ENCODE data around the gene HIPK3.

HIPK3 gene

DNA sequence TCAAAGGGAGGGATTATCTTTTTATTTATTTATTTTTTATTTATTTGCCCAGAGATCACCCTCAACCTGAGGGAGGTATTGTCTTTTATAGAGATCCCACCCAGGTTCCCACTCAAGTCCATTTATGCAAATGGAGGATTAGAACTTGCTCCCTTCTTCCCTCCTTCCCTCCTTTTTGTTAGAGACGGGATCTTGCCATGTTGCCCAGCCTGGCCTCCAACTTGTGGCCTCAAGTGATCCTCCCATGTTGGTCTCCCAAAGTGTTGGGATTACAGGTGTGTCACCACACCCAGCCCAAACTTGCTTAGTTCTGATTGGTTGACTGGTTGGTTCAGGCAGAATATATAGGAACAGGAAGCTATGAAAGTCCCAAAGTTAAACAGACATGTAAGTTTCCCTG lies 51.9 kb downstream of the HIPK3 start:
- DNase-seq, result no peak

DNA sequence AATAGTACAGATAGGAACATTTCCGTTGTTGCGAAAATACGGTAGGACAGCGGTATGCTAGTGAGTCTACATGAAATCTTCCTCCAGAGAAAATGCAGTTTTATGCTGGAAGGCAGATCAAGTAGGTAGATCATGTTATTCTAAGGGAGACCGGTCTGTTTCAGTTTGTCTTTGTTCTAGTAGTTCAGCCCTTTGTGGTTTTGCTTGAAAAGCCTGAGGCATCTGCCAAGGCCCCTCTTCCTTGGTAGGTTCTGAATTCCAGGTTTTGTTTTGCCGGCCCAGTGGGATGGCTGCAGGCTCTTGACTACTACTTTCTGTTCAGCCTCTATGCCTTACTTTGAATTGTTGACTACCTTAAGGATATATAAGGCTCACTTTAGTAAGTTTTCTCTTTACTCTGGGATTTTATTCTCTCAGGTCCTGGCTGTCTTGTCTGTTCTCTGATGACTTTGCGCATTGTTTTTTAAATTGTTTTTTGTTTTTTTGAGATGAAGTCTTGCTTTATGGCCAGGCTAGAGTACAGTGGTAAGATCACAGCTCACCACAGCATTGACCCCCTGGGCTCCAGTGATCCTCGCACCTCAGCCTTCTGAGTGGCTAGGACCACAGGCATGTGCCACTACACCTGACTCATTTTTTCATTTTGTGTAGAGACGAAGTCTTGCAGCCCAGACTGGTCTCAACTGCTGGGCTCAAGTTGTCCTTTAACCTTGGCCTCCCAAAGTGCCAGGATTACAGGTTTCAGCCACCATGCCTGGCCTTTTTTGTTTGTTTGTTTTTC lies 53.7 kb downstream of the HIPK3 start:
- DNase-seq, result no peak

DNA sequence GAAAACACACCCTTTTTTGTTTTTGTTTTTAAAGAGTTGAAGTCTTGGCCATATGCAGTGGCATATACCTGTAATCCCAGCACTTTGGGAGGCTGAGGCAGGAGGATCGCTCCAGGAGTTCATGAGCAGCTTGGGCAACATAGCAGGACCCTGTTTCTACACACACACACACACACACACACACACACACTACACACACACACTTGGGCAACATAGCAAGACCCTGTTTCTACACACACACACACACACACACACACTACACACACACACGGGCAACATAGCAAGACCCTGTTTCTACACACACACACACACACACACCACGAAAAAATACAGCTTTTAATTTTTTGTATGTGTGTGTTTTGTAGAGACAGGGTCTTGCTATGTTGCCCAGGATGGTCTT lies 54.5 kb downstream of the HIPK3 start:
- no peak for DNase-seq

DNA sequence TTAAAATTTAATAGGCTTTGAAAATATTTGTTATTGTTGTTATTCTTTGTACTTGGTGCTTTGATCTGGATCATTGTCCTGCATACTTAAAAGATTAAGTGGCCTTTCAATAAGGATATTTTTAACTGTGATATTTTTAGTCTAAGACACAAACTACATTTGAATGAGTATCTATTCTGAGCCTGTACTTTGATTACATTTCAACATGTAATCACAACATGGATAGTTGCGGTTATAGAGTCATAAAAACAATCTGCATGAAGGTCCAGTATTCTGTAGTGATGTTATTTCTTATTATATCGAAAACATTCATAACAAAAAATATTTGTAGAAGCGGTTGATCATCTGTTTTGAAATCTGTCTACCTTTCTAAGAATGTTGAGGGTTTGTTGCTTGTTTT lies 58.6 kb downstream of the HIPK3 start:
- DNase-seq, result no peak

DNA sequence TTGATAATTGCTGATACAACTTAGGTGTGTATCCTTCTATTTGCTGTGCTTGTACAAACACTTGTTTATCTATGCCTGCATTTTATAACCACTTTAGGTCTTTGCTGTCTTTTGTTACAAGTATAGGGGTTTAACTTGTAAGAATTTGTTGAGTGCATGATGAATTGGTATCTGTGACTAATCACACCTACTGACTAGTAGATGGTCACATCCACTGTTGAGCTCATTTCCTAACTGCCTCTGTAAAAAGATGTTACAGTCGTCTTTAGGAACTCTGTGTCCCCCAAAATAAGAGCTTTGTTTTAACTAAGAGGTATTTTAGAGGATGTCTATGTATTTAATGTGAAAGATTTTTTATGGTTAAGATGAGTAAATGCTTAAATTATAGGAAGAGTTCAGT lies 60.5 kb downstream of the HIPK3 start:
- no peak for DNase-seq

DNA sequence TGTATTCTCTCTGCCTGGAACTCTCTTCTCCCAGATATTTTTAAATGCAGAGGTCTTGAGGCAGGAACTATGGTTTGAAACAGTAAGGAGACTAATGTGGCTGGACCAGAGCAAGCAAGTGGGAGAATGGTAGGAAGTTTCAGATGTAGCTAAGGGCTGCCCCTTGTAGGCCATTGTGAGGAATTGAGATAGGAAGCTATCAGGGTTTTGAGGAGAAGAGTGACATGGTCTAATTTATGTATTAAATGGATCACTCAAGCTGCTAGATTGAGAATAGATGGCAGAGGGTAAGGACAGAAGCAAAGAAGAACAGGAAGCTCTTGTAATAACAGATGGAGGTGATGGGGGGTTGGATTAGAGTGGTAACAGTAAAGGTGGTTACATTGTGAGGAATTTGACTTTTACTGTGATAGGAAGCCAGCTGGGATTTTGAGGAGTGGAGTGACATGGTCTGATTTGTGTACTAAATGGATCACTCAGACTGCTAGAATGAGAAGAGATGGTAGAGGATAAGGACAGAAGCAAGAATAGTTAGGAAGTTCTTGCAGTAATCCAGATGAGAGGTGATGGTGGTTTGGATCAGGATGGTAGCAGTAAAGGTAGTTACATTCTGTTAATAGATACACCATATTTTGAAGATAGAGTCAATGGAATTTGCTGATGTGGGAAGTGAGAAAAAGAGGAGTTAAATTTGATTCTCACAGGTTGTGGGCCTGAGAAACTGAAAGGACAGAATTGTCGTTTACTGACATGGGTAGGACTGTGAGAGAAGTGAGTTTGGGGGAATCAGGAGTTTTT lies 63.0 kb downstream of the HIPK3 start:
- no peak for DNase-seq

DNA sequence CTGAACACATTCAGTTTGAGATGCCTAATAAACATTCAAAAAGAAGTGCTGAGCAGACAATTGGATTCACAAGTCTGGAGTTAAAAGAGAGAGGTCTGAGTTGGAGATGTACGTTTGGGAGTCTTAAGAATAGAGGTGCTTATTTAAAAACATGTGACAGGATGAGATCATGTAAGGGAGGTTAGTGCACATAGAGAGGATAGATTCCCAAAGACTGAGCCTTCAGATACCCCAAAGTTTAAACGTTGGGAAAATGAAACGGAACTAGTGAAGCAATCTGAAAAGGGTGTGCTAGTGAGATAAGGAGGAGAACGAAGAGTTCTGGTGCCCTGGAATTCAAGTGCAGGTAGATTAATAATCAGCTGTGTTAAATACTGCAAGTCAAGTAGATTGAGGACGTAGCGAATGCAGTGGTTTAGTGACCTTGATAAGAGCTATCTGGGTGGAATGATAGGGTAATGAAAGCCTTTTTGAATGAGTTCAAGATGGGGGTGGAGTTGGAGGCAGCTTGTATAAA lies 63.7 kb downstream of the HIPK3 start:
- DNase-seq, result no peak

DNA sequence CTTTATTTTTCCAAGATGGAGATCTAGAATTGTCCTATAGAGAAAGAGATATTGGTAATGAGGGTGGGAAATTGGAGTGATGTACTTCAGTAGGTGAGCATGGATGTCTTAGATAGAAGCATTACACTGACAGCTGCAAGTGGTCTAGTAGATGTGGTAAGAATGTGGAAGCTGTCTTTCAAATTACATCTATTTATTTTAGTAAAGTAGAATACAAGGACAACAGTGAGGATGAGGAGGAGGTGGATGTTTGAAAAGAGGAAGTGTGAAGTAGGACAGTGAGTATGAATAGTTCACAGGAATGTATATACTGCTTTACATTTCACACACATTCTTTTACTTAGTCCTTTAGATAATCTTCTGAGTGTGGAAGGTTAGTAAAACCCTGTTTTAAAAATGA lies 64.2 kb downstream of the HIPK3 start:
- no peak for DNase-seq

DNA sequence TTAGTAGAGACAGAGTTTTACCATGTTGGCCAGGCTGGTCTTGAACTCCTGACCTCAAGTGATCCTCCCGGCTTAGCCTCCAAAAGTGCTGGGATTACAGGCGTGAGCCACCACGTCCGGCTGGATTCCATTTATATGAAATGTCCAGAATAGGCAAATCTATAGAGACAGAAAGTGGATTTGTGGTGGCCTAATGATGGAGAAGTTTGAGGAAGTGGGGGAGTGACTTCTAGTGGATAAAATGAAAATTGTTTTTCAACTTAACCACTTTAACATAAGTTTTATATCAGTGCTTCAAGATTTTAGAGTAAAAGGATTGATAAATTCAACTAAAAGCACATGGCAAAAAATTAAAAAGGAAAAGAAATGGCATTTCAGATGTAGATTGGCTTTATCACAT lies 66.2 kb downstream of the HIPK3 start:
- no peak for DNase-seq

DNA sequence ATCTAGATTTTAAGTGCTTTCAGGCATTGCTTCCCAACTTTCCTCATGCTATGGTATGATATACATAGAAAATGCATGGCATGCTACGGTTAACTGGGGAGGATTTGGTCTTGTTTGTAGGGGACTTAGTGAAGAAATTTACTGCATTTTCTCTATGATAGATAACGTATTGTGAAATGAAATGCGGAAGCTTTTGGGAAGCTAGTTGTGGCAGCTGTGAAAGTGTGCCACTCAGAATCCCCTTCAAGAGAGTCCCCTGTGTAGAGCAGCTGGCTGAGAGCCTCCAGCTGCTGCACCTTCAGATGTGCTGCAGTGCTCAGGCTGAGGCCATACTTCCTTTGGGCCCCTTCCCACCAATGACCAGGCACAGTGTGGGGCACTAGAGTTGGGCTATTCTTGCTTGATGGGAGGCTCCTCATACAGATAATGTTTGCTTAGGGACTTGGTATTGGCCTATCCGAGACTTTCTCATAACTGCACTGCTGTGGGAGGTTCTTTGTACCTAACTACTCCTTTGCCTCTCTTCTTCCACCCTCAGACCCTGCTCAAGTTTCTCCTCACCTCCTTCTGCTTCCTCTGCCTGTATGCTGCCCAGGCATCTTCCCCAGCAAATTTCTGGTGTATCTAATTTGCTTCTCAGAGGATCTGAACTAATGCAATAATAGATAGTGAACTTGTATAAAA lies 67.3 kb downstream of the HIPK3 start:
- DNase-seq, result no peak

DNA sequence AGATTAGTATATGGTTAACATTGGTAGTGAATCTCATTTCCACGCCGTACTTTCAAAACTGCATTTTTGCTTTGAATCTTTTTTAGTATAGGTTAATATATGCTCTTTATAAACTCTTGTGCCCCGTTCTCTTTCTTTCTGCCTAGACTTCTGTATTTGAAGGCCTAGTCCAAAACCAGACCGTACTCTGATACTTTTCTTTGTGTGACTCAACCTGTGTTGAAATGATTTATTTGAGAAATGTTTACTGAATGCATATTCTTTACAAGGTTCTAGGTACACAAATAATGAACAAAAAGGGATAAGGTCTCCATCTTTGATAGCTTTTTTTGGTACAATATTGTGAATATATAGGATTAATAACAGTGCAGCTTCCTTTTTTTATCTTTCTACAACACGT lies 68.3 kb downstream of the HIPK3 start:
- DNase-seq, result no peak

DNA sequence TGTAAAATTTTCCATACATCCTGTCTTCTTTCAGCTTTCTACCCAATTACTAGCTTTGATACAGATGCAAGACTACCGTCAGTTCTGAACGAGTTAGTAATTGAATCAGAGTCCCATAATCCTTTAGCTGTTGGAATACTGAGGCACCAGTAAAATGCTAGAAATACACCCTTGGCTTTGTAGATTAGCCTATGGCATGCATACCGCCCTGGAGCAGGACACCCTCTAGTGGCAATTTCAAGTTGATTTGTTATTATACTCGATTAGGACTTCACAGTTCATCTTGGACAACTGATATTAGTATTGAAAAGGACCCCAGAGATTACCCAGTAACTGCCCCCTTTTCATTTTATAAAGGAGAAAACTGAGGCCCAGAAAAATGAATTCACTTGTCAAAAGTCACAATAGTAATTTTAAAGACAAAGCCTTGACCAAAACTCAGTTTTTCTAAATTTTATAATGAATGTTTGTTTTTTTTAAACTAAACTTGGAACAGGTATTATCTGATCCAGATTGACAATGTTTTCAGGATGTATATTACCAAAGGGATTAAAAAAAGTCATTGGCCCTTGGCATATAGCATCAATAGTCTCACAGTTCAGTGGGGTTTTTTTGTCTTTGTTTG lies 72.6 kb downstream of the HIPK3 start:
- DNase-seq, result peak; percentile 27 to 33

DNA sequence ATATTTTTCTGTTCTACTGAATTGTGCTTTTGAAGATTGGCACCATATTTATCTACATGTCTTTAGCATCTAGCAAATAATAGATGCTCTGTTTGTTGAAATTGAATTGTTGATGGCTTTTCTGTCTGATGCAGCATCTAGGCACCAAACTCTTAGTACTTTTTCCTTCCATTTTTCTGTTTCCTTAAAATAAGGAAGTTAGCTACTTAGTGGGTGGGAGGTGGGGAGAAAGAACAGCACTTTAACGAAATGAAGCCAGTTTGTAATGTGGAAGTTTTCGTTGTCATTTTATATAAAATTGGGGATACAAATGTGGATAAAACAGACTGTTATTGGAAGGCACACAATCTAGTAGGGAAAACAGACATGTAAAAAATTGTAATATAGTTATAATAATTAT lies 76.6 kb downstream of the HIPK3 start:
- no peak for DNase-seq

DNA sequence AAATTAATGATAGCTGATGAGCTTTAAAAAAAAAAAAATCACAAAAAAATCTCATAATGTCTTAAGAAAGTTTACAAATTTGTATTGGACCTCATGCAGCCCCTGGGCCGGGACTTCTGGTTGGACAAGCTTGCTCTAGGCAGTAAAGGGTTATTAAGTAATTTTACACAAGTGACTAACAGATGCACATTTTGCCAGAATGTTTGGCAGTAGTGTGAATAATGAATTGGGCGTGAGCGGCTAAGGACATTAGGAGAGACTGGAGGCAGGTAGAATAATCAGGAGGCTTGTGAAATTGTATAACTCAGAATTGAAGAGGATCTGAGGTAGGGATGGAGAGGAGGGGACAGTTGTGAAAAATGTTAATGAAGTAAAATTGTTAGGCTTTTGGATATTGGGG lies 77.4 kb downstream of the HIPK3 start:
- no peak for DNase-seq

DNA sequence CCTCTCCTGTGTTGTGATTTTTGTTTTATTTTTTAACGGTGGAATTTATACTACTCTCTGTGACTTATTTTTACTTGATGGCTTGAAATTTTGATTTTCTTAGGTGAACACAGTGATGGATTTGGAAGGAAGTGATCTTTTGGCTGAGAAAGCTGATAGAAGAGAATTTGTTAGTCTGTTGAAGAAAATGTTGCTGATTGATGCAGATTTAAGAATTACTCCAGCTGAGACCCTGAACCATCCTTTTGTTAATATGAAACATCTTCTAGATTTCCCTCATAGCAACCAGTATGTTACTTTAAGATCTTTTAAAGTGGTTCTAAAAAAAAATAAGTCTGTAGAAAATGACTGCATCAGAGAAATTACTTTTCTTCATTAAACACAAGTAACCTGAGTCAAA lies 82.1 kb downstream of the HIPK3 start:
- DNase-seq, result no peak

DNA sequence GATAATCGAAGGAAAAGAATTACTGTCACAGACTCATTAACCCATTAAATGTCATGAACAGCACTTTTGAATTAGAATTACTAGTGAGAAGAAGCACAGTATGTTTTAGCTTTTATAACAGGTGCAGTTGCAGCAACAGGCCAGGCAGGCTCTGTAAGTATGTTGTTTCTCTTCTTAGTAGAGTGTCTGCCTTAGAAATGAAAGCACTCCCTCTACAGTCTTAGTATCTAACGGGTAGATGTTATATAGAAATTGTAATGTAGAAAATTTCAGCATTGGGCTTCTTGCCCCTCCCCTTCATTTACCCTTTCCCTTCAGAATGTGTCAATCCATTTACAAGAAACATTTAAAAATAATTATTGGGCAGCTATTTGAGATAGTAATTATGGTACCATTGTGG lies 87.4 kb downstream of the HIPK3 start:
- no peak for DNase-seq

DNA sequence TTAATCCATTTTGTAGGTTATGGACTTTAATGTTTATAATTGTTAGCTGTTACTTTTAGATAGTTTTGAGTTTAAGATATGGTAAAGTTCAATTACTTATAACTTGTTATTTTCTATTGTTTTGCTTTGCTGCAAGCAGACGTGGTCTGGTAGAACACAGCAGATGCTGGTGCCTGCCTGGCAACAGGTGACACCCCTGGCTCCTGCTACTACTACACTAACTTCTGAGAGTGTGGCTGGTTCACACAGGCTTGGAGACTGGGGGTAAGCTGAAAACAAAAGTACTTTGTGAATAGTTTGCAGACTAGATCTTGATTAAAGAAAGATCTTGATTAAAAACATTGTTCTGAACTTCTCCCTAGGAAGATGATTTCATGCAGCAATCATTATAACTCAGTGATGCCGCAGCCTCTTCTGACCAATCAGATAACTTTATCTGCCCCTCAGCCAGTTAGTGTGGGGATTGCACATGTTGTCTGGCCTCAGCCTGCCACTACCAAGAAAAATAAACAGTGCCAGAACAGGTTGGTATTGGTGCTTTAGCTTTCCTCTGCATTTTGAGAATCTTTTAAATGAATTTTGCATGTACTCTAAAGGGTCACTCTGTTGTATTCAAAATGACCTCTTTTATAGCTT lies 90.4 kb downstream of the HIPK3 start:
- DNase-seq, result no peak

DNA sequence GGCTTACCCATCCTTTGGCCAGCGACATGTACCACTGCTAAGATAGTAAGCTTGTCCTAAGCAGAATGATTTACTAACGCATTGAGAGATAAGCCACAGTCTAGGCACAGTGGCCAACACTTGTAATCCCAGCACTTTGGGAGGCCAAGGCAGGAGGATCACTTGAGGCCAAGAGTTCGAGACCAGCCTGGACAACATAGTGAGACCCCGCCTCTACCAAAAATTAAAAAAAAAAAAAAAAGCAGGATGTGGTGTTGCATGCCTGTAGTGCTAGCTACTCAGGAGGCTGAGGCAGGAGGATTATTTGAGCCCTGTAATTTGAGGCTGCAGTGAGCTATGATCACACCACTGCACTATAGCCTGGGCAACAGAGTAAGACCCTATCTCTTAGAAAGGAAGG lies 93.1 kb downstream of the HIPK3 start:
- no peak for DNase-seq

DNA sequence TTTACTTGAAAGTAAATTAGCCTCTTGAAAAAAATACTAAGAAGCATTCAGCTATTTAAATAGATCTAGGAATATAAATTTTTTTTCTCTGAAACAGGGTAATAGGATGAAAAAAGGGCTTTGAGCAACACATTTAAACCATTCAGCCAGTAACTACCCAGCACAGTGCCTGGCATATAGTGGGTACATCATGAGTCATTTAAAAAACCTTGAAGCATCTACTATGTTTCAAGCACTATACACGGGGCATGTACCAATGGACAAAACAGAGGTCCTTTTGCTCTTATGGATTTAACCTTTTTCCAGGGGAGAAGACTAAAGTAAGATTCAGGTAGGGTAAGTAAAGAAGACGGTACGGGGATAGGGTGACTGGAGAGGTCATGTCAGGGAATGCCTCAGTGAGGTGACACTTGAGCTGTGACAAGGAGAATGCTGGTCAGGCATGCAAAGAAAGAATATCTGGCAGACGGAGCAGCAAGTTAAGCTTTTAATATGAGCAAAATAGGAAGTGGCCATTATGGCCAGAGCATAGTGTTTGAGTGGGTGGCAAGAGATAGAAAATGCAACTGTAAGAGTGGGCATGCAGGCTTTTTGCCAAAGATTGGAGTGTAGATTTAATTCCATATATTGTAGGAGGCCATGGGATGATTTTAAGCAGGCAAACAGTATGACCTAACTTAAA lies 101.1 kb downstream of the HIPK3 start:
- no peak for DNase-seq

DNA sequence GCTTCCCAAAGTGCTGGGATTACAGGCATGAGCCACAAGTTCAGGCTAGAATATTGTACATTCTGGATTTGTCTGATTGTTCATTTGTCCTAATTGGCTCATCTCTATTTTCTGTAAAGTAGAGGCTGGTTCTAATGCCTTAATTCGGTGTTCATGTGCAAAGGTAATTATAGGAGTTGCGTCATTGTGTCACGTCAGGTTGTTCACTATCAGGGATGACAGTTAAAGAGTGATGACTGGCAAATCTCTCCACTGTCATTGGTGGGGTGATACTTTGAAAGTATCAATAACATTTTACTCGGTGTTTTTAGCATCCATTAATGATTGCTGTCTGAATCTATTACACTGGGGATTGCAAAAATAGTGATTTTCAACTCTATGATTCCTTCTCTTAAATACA lies 103.5 kb downstream of the HIPK3 start:
- DNase-seq, result no peak

DNA sequence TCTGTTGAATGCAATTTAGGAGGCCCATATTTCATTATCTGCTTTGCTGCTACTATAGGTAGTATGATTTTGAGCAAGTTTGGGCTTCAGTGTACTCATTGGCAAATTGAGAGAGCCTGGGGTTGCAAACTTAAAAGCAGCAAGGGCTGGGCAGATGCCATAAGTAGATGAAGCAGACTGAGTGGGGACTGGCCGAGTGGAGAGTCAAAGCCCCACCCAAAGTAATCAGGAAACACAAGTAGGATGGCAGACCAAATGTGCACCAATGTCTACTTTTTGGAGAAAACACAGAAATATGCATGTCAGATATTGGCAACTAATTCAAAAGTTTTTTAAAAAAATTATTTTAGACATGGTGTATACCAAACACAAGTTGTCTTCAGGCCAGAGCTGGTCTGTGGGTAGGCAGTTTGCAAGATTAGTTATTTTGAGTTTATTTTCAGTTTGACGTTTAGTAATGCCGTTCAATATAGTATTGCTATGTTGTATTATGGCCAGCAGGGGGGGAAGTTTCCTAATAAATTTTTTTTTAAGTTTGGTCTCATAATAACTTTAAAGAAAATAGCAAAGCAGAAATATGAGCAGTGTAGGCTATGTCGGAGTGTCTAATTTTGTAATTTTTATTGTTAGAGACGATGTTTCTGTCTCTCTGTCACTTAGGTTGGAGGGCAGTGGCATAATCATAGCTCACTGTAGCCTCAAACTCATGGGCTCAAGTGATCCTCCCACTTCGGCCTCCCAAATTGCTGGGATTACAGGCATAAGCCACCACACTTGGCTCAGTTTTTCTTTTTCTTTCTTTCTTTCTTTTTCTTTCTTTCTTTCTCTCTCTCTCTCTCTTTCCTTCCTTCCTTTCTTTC lies 105.1 kb downstream of the HIPK3 start:
- no peak for DNase-seq

Data from activated CD4-positive, alpha-beta T cell treated with anti-CD3 and anti-CD28 coated beads, Interleukin-2, amount 50 U/mL, for 4 hours (primary cell).